Keratinocyte (primary cell): Measurements from ENCODE around the gene CTNNA2. TPM values are rescaled to one million over a fixed set of nuclear protein-coding genes. Genes with fewer than 3 reads are reported as not detected.

Experiments used
- DNase-seq: peaks from one replicate; pipeline ENCODE4 v3.0.0-alpha.2; 2011; ENCODE audit warnings: low read depth, missing footprints, low spot score
- FAIRE-seq: peaks from 2 replicates; lab custom pipeline; 2011; peaks lifted over from hg19 to GRCh38; lab: Jason Lieb, UNC
- H2AFZ ChIP-seq: 2 replicates; pipeline ENCODE4 v1.6.0; 2012; ENCODE audit warnings: low read length, control low read depth, inconsistent platforms; ENCODE audit not compliant: control insufficient read depth
- H3K27ac ChIP-seq: 2 replicates; pipeline ENCODE4 v1.5.1; 2011; ENCODE audit warnings: low read length; ENCODE audit not compliant: control insufficient read depth, insufficient read depth
- H3K27me3 ChIP-seq: 3 replicates; pipeline ENCODE4 v1.6.0; 2011; ENCODE audit warnings: low read length; ENCODE audit not compliant: control insufficient read depth, insufficient read depth; ENCODE audit errors: extremely low read depth
- H3K36me3 ChIP-seq, 2 experiments: 2 replicates in 1 of 2; 3 replicates in 1 of 2; pipeline ENCODE4 v1.5.1; 2011; ENCODE audit warnings: low read length in 2 of 2, mild to moderate bottlenecking in 1 of 2; ENCODE audit not compliant: control insufficient read depth in 2 of 2, insufficient read depth in 2 of 2; ENCODE audit errors: extremely low read depth in 1 of 2
- H3K4me1 ChIP-seq: 3 replicates; pipeline ENCODE4 v1.5.1; 2011; ENCODE audit warnings: low read length; ENCODE audit not compliant: control insufficient read depth, insufficient read depth; ENCODE audit errors: extremely low read depth
- H3K4me2 ChIP-seq: 3 replicates; pipeline ENCODE4 v1.6.0; 2011; ENCODE audit warnings: low read depth, low read length; ENCODE audit not compliant: control insufficient read depth, insufficient read depth; ENCODE audit errors: extremely low read depth
- H3K4me3 ChIP-seq, 3 experiments: fragments of 200-600 bp in 1 of 3; sonication (generic) in 1 of 3; 2 replicates in 2 of 3; 3 replicates in 1 of 3; pipeline ENCODE4 v1.5.1; 2011 to 2016; ENCODE audit warnings: low read length in 3 of 3, mild to moderate bottlenecking in 3 of 3, control low read depth in 2 of 3, inconsistent platforms in 1 of 3, low read depth in 1 of 3, mixed read lengths in 1 of 3, mixed run types in 1 of 3, moderate library complexity in 1 of 3; ENCODE audit not compliant: control insufficient read depth in 2 of 3, insufficient read depth in 2 of 3; ENCODE audit errors: extremely low read depth in 1 of 3
- H3K79me2 ChIP-seq: 2 replicates; pipeline ENCODE4 v1.6.0; 2012; ENCODE audit warnings: low read length; ENCODE audit not compliant: control insufficient read depth, insufficient read depth
- H3K9ac ChIP-seq: 3 replicates; pipeline ENCODE4 v1.6.0; 2011; ENCODE audit warnings: low read length; ENCODE audit not compliant: control insufficient read depth, insufficient read depth; ENCODE audit errors: extremely low read depth
- H3K9me1 ChIP-seq: 3 replicates; pipeline ENCODE4 v1.6.0; 2011; ENCODE audit warnings: low read length; ENCODE audit not compliant: control insufficient read depth, insufficient read depth; ENCODE audit errors: extremely low read depth
- H3K9me3 ChIP-seq: 2 replicates; pipeline ENCODE4 v1.5.1; 2012; ENCODE audit warnings: low read depth, low read length; ENCODE audit not compliant: control insufficient read depth
- H4K20me1 ChIP-seq: 3 replicates; pipeline ENCODE4 v1.6.0; 2011; ENCODE audit warnings: low read length; ENCODE audit not compliant: control insufficient read depth, insufficient read depth; ENCODE audit errors: extremely low read depth
- CTCF ChIP-seq, 3 experiments: IDR thresholded peaks in 1 of 3; conservative IDR thresholded peaks in 1 of 3; optimal IDR thresholded peaks in 1 of 3; 2 replicates in 2 of 3; 3 replicates in 1 of 3; pipeline versions ENCODE3 to v1.5.1; 2011; ENCODE audit warnings: low read length in 3 of 3, mild to moderate bottlenecking in 3 of 3, moderate library complexity in 2 of 3, control low read depth in 1 of 3, inconsistent platforms in 1 of 3; ENCODE audit not compliant: insufficient read depth in 2 of 3; ENCODE audit errors: extremely low read depth in 1 of 3
- EZH2 ChIP-seq: IDR thresholded peaks from one replicate; pipeline ENCODE4 v1.6.1; 2012; ENCODE audit warnings: inconsistent platforms, mild to moderate bottlenecking, low read length, moderate library complexity
- dilution Hi-C: fragments of 300-500 bp; cut with MboI; formaldehyde crosslinking; loops from one replicate; pipeline ENCODE4 v1.7.0; 2020; ENCODE audit warnings: low sequenced_read_pairs; ENCODE audit not compliant: extremely low pct_ligation_motif_present
- polyA plus RNA-seq, 5 experiments: library from polyadenylated mRNA; depleted of rRNA in 3 of 5; stranded (reverse) in 3 of 5; stranded (forward) in 1 of 5; unstranded in 1 of 5; fragments of >200 nt; gene quantifications; 1 replicate in 1 of 5; 2 replicates in 3 of 5; 3 replicates in 1 of 5; pipeline versions ENCODE4 v1.2.1 to v1.2.3, GENCODE V29; 2011 to 2012; ENCODE audit warnings: missing spikeins in 2 of 5, low read depth in 1 of 5, low replicate concordance in 1 of 5

Gene CTNNA2
- polyA plus RNA-seq, 1 donor (not counting 4 experiments of a cell fraction or from before 2014, with no cell fraction given): not detected

DNA sequence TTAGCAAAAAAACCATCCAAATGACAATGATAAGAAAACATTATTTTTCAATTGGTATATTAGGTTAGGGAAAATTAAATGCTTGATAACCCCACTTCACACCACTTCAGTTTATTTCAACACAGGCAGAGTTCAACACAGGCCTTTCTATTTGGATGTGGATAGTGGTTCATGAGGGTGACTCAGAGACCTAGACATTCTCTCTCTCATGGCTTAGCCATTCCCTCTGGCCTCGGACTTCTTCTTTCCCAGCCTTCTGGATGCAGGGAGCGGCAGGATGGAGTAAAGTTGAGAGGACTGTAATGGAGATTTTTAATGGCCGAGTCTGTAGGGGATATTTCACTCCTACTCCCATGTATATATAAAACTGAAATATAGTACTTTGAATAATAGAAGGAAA, 109.7 kb downstream of the CTNNA2 start:
- H3K4me1 ChIP-seq: no peaks in the 10 kb centered on the region
- H3K27ac ChIP-seq: no peak overlapping the region
- FAIRE-seq (no peak), DNase-seq (no peak)
- H3K9ac ChIP-seq: no peak overlapping the region
- dilution Hi-C loops: no loop called here
- H2AFZ ChIP-seq: no peak overlapping the region
- H4K20me1 ChIP-seq: no peaks in the 10 kb centered on the region
- H3K9me1 ChIP-seq: no peaks in the 10 kb centered on the region
- TF ChIP-seq EZH2 (no peak), CTCF (optimal IDR thresholded peaks at IDR 0.05 in 1 of 3, IDR thresholded peaks at IDR 0.05 in 1 of 3, conservative IDR thresholded peaks at IDR 0.05 in 1 of 3; ENCODE audit: extremely low read depth in 1 of 3, insufficient read depth in 2 of 3, low read length in 3 of 3) (no peak)
- H3K79me2 ChIP-seq: no peaks in the 10 kb centered on the region
- no peaks in the 10 kb centered on the region for H3K9me3 ChIP-seq
- no peak overlapping the region for H3K4me3 ChIP-seq
- H3K27me3 ChIP-seq: no peaks in the 10 kb centered on the region
- H3K4me2 ChIP-seq: no peak overlapping the region
- no peaks in the 10 kb centered on the region for H3K36me3 ChIP-seq

DNA sequence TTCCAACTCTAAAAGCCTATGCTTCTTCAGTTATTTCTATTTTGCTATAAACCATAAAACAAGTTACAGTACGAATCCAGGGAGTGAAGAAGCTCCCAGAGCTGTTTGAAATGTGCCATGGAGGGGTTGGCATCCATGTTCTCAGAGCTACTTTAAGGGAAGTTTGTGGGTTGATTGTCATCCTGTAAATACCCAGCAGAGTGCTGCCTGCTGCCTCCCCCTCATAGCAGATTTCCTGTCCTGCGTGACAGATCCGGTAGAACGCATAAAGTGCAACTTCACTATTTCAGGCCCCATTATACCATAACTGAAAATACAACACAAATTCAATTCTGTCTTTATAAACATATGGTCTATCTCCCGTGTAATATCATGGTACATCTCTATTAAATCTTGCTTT, 114.4 kb downstream of the CTNNA2 start:
- H3K27ac ChIP-seq: no peak overlapping the region
- H3K4me3 ChIP-seq: no peak overlapping the region
- no peak overlapping the region for H2AFZ ChIP-seq
- H3K79me2 ChIP-seq: no peaks in the 10 kb centered on the region
- H3K9ac ChIP-seq: no peak overlapping the region
- H3K9me3 ChIP-seq: peaks cover 2% of the 10 kb centered on the region
- H3K4me2 ChIP-seq: no peak overlapping the region
- no peaks in the 10 kb centered on the region for H3K9me1 ChIP-seq
- no peaks in the 10 kb centered on the region for H3K27me3 ChIP-seq
- no peaks in the 10 kb centered on the region for H3K36me3 ChIP-seq
- TF ChIP-seq EZH2: no peak
- TF ChIP-seq CTCF (optimal IDR thresholded peaks at IDR 0.05 in 1 of 3, IDR thresholded peaks at IDR 0.05 in 1 of 3, conservative IDR thresholded peaks at IDR 0.05 in 1 of 3; ENCODE audit: extremely low read depth in 1 of 3, insufficient read depth in 2 of 3, low read length in 3 of 3): no peak
- no peaks in the 10 kb centered on the region for H4K20me1 ChIP-seq
- dilution Hi-C loops: no loop called here
- H3K4me1 ChIP-seq: no peaks in the 10 kb centered on the region
- FAIRE-seq (no peak), DNase-seq (no peak)
